PC-3 (cell line): ENCODE data around the gene CCDC183.

ENCODE experiments used
- CTCF ChIP-seq: fragments of 300-600 bp; sonication (generic); conservative IDR thresholded peaks from 2 replicates; pipeline ENCODE4 v1.5.1; 2017; ENCODE audit warnings: antibody characterized with exemption, low read depth, mild to moderate bottlenecking, low read length
- EZH2 ChIP-seq: fragments of 300-600 bp; sonication (generic); IDR thresholded peaks from one replicate; pipeline ENCODE4 v1.6.1; 2017; ENCODE audit warnings: antibody characterized with exemption, mild to moderate bottlenecking, low read length; ENCODE audit not compliant: unreplicated experiment
- EZH2phosphoT487 ChIP-seq: fragments of 300-600 bp; sonication (generic); IDR thresholded peaks from 2 replicates; pipeline ENCODE4 v1.6.1; 2018; ENCODE audit warnings: mild to moderate bottlenecking, antibody characterized with exemption, low read length, borderline replicate concordance

DNA sequence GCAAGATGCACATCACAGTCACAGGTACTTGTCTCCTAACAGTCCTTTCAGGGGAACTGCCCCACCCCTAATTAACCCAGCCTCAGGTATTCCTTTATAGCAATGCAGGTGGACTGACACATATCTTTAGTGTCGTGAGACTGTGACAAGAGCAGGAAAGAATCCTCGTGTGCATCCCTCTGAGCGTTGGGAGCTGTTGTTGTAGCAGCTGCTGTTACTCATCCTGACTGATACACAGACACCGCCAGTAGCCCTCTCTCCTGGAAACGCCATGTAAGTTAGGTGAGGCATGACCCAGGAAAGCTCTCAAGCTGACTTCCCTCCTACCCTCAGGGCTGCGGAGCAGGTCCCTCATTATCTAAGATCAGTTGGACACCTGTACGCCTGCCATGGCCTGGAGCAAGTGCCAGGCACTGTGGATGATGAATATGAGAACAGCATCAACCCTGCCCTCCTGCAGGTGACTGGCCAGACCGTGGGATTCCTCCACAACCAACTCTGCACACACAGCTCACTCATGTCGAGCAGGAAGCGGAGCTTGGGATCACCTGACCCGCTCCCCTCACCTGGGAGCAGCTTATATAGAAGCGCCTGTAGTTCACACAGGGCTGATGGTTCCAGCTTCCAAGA lies 21.6 kb upstream of the CCDC183 start:
- no peak for TF ChIP-seq CTCF
- no peak for TF ChIP-seq EZH2
- no peak for TF ChIP-seq EZH2phosphoT487
